GM18511 (cell line): ENCODE measurements around the gene ZNF790.

Source experiments
- ATAC-seq: cut with Tn5 transposase; IDR thresholded peaks from one replicate; pipeline ENCODE4 v1.9.1; 2021; ENCODE audit warnings: mild to moderate bottlenecking, moderate library complexity; ENCODE audit not compliant: unreplicated experiment

ZNF790 gene

GRCh38 chr19:36772311-36773222 is 65.6 kb downstream of the ZNF790 start, which contains the start of gene ZNF850:
Gene ZNF850 (minus strand): TSS chr19:36772807. CDS start chr19:36762606, 10,201 bp downstream.
- peak; percentile 94 for ATAC-seq

GRCh38 chr19:36771261-36772231 is 66.6 kb downstream of the ZNF790 start:
- no peak for ATAC-seq
